Heart right ventricle (tissue), 16 donors: ENCODE data around the gene FEV. TPM values are rescaled to one million over a fixed set of nuclear protein-coding genes. Genes with fewer than 3 reads are reported as not detected.
A peak's percentile ranks its signal among the peaks of the same experiment; 100 is the strongest.

Experiments used
- ATAC-seq, 8 donors: fragments of 200-7000 bp; cut with Tn5 transposase; one replicate each; pipeline ENCODE4 v1.9.1; 2020; ENCODE audit warnings: mild to moderate bottlenecking in 8 of 8, moderate library complexity in 8 of 8, moderate number of reproducible peaks in 1 of 8
- DNase-seq, 2 donors: peaks; one replicate each; pipeline ENCODE4 v3.0.0-alpha.2; 2020
- H3K27ac ChIP-seq, 10 donors: fragments of 200-600 bp; sonication (generic) in 2 of 10; one replicate each; pipeline versions ENCODE4 v1.5.0 to v1.8.0; 2020 to 2022; ENCODE audit warnings: mild to moderate bottlenecking in 3 of 10
- H3K27me3 ChIP-seq, 7 donors: fragments of 200-600 bp; one replicate each; pipeline ENCODE4 v1.8.0; 2021 to 2022; ENCODE audit warnings: mild to moderate bottlenecking in 2 of 7
- H3K36me3 ChIP-seq, 9 donors: fragments of 200-600 bp; sonication (generic) in 1 of 9; one replicate each; pipeline versions ENCODE4 v1.5.0 to v1.8.0; 2020 to 2022; ENCODE audit warnings: mild to moderate bottlenecking in 2 of 9
- H3K4me1 ChIP-seq, 9 donors: fragments of 200-600 bp; sonication (generic) in 1 of 9; one replicate each; pipeline versions ENCODE4 v1.5.0 to v1.8.0; 2020 to 2022; ENCODE audit warnings: mild to moderate bottlenecking in 4 of 9
- H3K4me3 ChIP-seq, 10 donors: fragments of 200-600 bp; sonication (generic) in 2 of 10; one replicate each; pipeline versions ENCODE4 v1.5.0 to v1.8.0; 2020 to 2022; ENCODE audit warnings: mild to moderate bottlenecking in 7 of 10, moderate library complexity in 2 of 10
- H3K9me3 ChIP-seq, 11 donors: fragments of 200-600 bp in 10 of 11; sonication (generic) in 2 of 11; one replicate each; pipeline versions ENCODE4 v1.5.0 to v1.8.0; 2013 to 2022; ENCODE audit warnings: mild to moderate bottlenecking in 2 of 11, control low read depth in 1 of 11, moderate library complexity in 1 of 11
- CTCF ChIP-seq, 9 donors: fragments of 200-600 bp; sonication (generic) in 2 of 9; IDR thresholded peaks; one replicate each; pipeline versions ENCODE4 v1.5.0 to v1.8.0; 2021 to 2022; ENCODE audit warnings: antibody characterized with exemption in 9 of 9, mild to moderate bottlenecking in 5 of 9, moderate library complexity in 1 of 9
- WGBS, 2 donors: extraction: QIAGEN DNeasy Blood & Tissue Kit; methylation state at CpG; one replicate each; pipeline ENCODE4 v1.1.7; 2013; ENCODE audit warnings: inconsistent platforms in 1 of 2; 5-methylcytosine and 5-hydroxymethylcytosine counted together
- intact Hi-C, 10 donors: fragments of 100-400 bp; cut with DNase I; formaldehyde crosslinking; loops; one replicate each; pipeline versions ENCODE4 v1.11.1 to v1.14.2; 2022
- polyA plus RNA-seq, 2 donors: library from polyadenylated mRNA; stranded (reverse); fragments of 200-250 nt; gene quantifications; one replicate each; pipeline ENCODE4 v1.2.3, GENCODE V29; 2013
- total RNA-seq, 10 donors: library from RNA; stranded (reverse); fragmentation: NEBNext Ultra II Directional in 3 of 10; extraction: Animal tissue kit (Norgen Biotek cat#: 25700) in 3 of 10; gene quantifications; one replicate each; pipeline versions ENCODE4 v1.2.1 to v1.2.4, GENCODE V29; 2021 to 2023
- donor health status: Arrhythmogenic right ventricular cardiomyopathy.
- donor health status: ischemic (EF 13 %, LVEDD 7.1; RV severe dilation, severe dysfunction).
- donor health status: healthy with polysubstance abuse.
- donor health status: DM: no; HTN: yes; CAD: no.
- donor health status: DM: no; HTN: no; CAD: no.
- donor health status: ischemic (EF 25% LVEDD 6.9; RV normal size, moderate dysfunction).
- donor health status: ischemic (EF 25% LVEDD 5.7; RV mildly dilated, moderate dysfunction).
- donor health status: healthy.
- donor health status: DM: yes; HTN: yes; CAD: no.
- donor health status: Ischemic cardiomyopathy.
- donor health status: ischemic (EF 35%, LVEDD 5.7; RV mildly dilated, moderate dysfunction).
- donor health status: nonischemic (EF 11% LVEDD 7.7; RV severe dilation, severe dysfunction).
- donor health status: DM: yes; HTN: yes; CAD: no.
- donor health status: PGD.
- donor health status: ischemic (EF 29% LVEDD 5.4; RV normal size, mild dysfunction).
- donor health status: nonischemic (EF 23%, LVEDD 6.1; RV moderate dilation, normal function).

FEV gene
- total and polyA plus RNA-seq, 12 donors: not detected

GRCh38 chr2:218995972-218996711 is 11.2 kb upstream of the FEV start:
- no peaks in the 10 kb centered on the region for H3K36me3 ChIP-seq
- TF ChIP-seq CTCF (IDR thresholded peaks at IDR 0.05): peak; percentile 87 to 97 (median 92)
- no peak overlapping the region for H3K27ac ChIP-seq
- 5 to 7% methylated on average over 43 of the region's 43 CpGs for WGBS, 2 donors
- peaks cover 7 to 34% (median 24%) of the 10 kb centered on the region in 9 donors for H3K4me1 ChIP-seq
- DNase-seq (peak; percentile 84 to 86), ATAC-seq (peak; percentile 85 to 95 (median 92))
- no peaks in the 10 kb centered on the region for H3K9me3 ChIP-seq
- H3K4me3 ChIP-seq: peak overlapping the region in 9 of 10 donors; percentile 14 to 50 (median 39)
- H3K27me3 ChIP-seq: peaks cover 29 to 99% (median 94%) of the 10 kb centered on the region in 7 donors
- intact Hi-C loops: loop anchor here in 1 of 10 donors (10.0 kb wide), 1 partner anchor 159 kb away; no protein-coding TSS in a partner anchor

GRCh38 chr2:218995561-218995960 is 10.6 kb upstream of the FEV start:
- Histone ChIP-seq H3K36me3 (no peaks in the 10 kb centered on the region), H3K27me3 (peaks cover 34 to 99% (median 94%) of the 10 kb centered on the region in 7 donors), H3K27ac (no peak overlapping the region), H3K4me1 (peaks cover 7 to 34% (median 24%) of the 10 kb centered on the region in 9 donors), H3K9me3 (no peaks in the 10 kb centered on the region), H3K4me3 (peak overlapping the region in 3 of 10 donors; percentile 37 to 50 (median 40))
- TF ChIP-seq CTCF (IDR thresholded peaks at IDR 0.05): no peak
- WGBS, 2 donors: 21 to 24% methylated on average over 8 of the region's 8 CpGs
- ATAC-seq (peak in 1 of 8 donors; percentile 13), DNase-seq (no peak)
- intact Hi-C loops: loop anchor here in 1 of 10 donors (10.0 kb wide), 1 partner anchor 159 kb away; no protein-coding TSS in a partner anchor

GRCh38 chr2:218993345-218994315 is 8.6 kb upstream of the FEV start, which contains the start of gene CRYBA2:
TSS of gene CRYBA2 (minus strand) at chr2:218993422. CDS start at chr2:218993176, 246 bp downstream.
- intact Hi-C loops: loop anchor here in 1 of 10 donors (10.0 kb wide), 1 partner anchor 161 kb away; no protein-coding TSS in a partner anchor
- peaks cover 48 to 99% (median 94%) of the 10 kb centered on the region in 7 donors for H3K27me3 ChIP-seq

More at GRCh38 chr2:218993345-218994315, 8.6 kb upstream of the FEV start, which contains the start of gene CRYBA2:
- WGBS, 2 donors: 1% methylated on average over 88 of the region's 88 CpGs
- no peaks in the 10 kb centered on the region for H3K36me3 ChIP-seq
- peak in 2 of 9 donors; percentile 8 to 13 for TF ChIP-seq CTCF (IDR thresholded peaks at IDR 0.05)
- DNase-seq: no peak
- peaks cover 7 to 34% (median 24%) of the 10 kb centered on the region in 9 donors for H3K4me1 ChIP-seq
- peak in 2 of 8 donors; percentile 11 to 21 for ATAC-seq
- H3K27ac ChIP-seq: no peak within 1 kb of the TSS
- no peaks in the 10 kb centered on the region for H3K9me3 ChIP-seq
- H3K4me3 ChIP-seq: peak within 1 kb of the TSS; percentile 29 to 58 (median 41)
